ENCODE measurements around the gene JMJD4. TPM values are rescaled to one million over a fixed set of nuclear protein-coding genes. Genes with fewer than 3 reads are reported as not detected.

JMJD4 gene
- total and polyA plus RNA-seq, 2 experiments from 2014 or later: 11.5 to 17.7 TPM

- Histone ChIP-seq H2AFZ (no peak overlapping the region), H3K36me3 (ENCODE audit: insufficient read depth) (no peaks in the 10 kb centered on the region), H3F3A (replicated peaks; ENCODE audit: low read depth) (no peaks in the 10 kb centered on the region), H3K4me1 (ENCODE audit: insufficient read depth) (no peaks in the 10 kb centered on the region), H3K4me3 (no peak overlapping the region), H3K4me2 (no peak overlapping the region), H3K27ac (ENCODE audit: low read depth) (no peak overlapping the region), H3K79me2 (replicated peaks; ENCODE audit: insufficient read depth) (peaks cover 83% of the 10 kb centered on the region), H3K27me3 (ENCODE audit: insufficient read depth) (no peaks in the 10 kb centered on the region), H3K9me2 (ENCODE audit: insufficient read depth) (no peaks in the 10 kb centered on the region), H4K20me1 (replicated peaks; ENCODE audit: insufficient read depth) (peaks cover 22% of the 10 kb centered on the region)
- Mint-ChIP-seq H3K27me3 (ENCODE audit: insufficient read depth, low read depth, poor library complexity) (peaks cover 16% of the 10 kb centered on the region), H3K4me3 (no peak overlapping the region), H3K27ac (no peak overlapping the region), H3K4me1 (peaks cover 15% of the 10 kb centered on the region; the same call in 2 of the 3 replicates), H3K36me3 (ENCODE audit: low read depth) (peaks cover 5% of the 10 kb centered on the region; the same call in 1 of the 3 replicates), H3K9me3 (no peaks in the 10 kb centered on the region; the same call in 2 of the 3 replicates)
- ATAC-seq: no peak
- no peak for TF ChIP-seq REST (IDR thresholded peaks at IDR 0.05; ENCODE audit: unreplicated experiment)
- TF ChIP-seq ZNF114 (CRISPR knock-in tag; IDR thresholded peaks at IDR 0.05): no peak
- TF ChIP-seq EZH2phosphoT487 (IDR thresholded peaks at IDR 0.05; ENCODE audit: unreplicated experiment): no peak
- TF ChIP-seq CTCF (conservative IDR thresholded peaks at IDR 0.05; ENCODE audit: low read depth in 2 of 2): no peak
- no peak for TF ChIP-seq ETS1 (IDR thresholded peaks at IDR 0.05)
- no peak for TF ChIP-seq EZH2 (IDR thresholded peaks at IDR 0.05; ENCODE audit: low read depth, unreplicated experiment)
- no peak for TF ChIP-seq CREB1 (CRISPR knock-in tag; IDR thresholded peaks at IDR 0.05; ENCODE audit: low read depth)
- no peak for TF ChIP-seq JUNB (IDR thresholded peaks at IDR 0.05; ENCODE audit: unreplicated experiment)
- TF ChIP-seq POLR2AphosphoS5 (IDR thresholded peaks at IDR 0.05; ENCODE audit: low read depth): no peak
- no peak for TF ChIP-seq NANOG (IDR thresholded peaks at IDR 0.05; ENCODE audit: borderline replicate concordance)
- TF ChIP-seq, protein P1, sequence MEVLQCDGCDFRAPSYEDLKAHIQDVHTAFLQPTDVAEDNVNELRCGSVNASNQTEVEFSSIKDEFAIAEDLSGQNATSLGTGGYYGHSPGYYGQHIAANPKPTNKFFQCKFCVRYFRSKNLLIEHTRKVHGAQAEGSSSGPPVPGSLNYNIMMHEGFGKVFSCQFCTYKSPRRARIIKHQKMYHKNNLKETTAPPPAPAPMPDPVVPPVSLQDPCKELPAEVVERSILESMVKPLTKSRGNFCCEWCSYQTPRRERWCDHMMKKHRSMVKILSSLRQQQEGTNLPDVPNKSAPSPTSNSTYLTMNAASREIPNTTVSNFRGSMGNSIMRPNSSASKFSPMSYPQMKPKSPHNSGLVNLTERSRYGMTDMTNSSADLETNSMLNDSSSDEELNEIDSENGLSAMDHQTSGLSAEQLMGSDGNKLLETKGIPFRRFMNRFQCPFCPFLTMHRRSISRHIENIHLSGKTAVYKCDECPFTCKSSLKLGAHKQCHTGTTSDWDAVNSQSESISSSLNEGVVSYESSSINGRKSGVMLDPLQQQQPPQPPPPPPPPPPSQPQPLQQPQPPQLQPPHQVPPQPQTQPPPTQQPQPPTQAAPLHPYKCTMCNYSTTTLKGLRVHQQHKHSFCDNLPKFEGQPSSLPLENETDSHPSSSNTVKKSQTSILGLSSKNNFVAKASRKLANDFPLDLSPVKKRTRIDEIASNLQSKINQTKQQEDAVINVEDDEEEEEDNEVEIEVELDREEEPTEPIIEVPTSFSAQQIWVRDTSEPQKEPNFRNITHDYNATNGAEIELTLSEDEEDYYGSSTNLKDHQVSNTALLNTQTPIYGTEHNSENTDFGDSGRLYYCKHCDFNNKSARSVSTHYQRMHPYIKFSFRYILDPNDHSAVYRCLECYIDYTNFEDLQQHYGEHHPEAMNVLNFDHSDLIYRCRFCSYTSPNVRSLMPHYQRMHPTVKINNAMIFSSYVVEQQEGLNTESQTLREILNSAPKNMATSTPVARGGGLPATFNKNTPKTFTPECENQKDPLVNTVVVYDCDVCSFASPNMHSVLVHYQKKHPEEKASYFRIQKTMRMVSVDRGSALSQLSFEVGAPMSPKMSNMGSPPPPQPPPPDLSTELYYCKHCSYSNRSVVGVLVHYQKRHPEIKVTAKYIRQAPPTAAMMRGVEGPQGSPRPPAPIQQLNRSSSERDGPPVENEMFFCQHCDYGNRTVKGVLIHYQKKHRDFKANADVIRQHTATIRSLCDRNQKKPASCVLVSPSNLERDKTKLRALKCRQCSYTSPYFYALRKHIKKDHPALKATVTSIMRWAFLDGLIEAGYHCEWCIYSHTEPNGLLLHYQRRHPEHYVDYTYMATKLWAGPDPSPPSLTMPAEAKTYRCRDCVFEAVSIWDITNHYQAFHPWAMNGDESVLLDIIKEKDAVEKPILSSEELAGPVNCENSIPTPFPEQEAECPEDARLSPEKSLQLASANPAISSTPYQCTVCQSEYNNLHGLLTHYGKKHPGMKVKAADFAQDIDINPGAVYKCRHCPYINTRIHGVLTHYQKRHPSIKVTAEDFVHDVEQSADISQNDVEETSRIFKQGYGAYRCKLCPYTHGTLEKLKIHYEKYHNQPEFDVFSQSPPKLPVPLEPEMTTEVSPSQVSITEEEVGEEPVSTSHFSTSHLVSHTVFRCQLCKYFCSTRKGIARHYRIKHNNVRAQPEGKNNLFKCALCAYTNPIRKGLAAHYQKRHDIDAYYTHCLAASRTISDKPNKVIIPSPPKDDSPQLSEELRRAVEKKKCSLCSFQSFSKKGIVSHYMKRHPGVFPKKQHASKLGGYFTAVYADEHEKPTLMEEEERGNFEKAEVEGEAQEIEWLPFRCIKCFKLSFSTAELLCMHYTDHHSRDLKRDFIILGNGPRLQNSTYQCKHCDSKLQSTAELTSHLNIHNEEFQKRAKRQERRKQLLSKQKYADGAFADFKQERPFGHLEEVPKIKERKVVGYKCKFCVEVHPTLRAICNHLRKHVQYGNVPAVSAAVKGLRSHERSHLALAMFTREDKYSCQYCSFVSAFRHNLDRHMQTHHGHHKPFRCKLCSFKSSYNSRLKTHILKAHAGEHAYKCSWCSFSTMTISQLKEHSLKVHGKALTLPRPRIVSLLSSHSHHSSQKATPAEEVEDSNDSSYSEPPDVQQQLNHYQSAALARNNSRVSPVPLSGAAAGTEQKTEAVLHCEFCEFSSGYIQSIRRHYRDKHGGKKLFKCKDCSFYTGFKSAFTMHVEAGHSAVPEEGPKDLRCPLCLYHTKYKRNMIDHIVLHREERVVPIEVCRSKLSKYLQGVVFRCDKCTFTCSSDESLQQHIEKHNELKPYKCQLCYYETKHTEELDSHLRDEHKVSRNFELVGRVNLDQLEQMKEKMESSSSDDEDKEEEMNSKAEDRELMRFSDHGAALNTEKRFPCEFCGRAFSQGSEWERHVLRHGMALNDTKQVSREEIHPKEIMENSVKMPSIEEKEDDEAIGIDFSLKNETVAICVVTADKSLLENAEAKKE (CRISPR knock-in tag; IDR thresholded peaks at IDR 0.05): no peak
- no peak for TF ChIP-seq STAT1 (IDR thresholded peaks at IDR 0.05; ENCODE audit: unreplicated experiment)
- no peak for TF ChIP-seq ZNF331 (CRISPR knock-in tag; IDR thresholded peaks at IDR 0.05; ENCODE audit: low read depth)
- DNase-seq (ENCODE audit: low spot score): no peak
Observed at GRCh38 chr1:227739636-227740035, 4.5 kb upstream of the JMJD4 start.

All from GM23338 (cell line).